Measurements from ENCODE around the gene UBTF. TPM values are rescaled to one million over a fixed set of nuclear protein-coding genes. Genes with fewer than 3 reads are reported as not detected.
"Not testable (repeated sequence)": the region's sequence is repeated elsewhere in the genome, so short reads cannot be mapped to it uniquely, and the experiment has no call there.

Gene UBTF
- total RNA-seq, 1 donor from 2014 or later = 59.2 TPM

DNA sequence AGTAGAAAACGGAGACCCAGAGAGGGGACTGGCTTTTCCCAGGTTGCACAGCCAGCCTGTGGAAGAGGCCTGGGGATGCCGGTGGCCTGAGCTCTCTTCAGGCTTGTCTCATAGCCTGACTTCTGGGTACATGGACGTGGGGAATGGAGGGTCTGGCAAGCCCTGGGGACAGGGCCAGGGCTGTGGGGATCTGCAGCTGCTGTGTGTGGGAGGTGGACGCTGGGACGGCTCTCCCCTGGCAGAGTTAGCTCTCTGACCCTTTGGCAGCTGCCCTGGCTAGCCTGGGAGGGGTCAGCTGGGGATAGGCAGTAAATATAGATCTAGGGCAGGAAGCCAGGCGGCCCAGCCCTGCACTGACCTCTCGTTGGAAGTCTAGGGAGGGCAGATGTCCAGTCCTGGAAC is 28.0 kb upstream of the UBTF start:
- no peak for DNase-seq

DNA sequence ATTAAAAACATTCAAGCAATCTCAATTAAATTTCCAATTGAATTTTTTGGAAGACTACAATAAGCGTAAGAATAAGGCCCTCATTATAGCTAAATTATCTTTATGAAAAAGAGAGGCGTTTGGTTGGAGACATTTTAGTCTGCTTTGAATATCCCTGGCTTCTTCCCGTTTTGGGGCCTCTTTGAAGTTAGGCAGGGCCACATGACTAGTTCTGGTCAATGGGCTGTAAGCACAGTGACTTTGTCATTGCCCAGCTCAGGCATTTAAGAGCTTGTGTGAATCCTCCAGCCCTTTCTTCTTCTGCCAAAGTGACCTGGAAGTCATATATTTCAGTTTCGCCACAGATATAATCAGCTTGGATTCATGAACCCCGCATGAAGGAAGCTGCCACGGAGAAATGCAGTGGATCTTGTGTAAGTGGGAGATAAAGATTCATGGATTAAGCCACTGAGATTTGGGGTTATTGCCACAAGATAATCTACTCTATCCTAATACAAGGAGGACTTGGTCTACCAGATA is 21.7 kb upstream of the UBTF start:
- DNase-seq = no peak

DNA sequence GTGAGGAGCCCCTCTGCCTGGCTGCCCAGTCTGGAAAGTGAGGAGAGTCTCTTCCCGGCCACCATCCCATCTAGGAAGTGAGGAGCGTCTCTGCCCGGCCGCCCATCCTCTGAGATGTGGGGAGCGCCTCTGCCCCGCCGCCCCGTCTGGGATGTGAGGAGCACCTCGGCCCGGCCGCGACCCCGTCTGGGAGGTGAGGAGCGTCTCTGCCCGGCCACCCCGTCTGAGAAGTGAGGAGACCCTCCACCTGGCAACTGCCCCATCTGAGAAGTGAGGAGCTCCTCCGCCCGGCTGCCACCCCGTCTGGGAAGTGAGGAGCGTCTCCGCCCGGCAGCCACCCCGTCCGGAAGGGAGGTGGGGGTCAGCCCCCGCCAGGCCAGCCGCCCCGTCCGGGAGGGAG is 18.4 kb upstream of the UBTF start:
- not testable (repeated sequence) for DNase-seq

DNA sequence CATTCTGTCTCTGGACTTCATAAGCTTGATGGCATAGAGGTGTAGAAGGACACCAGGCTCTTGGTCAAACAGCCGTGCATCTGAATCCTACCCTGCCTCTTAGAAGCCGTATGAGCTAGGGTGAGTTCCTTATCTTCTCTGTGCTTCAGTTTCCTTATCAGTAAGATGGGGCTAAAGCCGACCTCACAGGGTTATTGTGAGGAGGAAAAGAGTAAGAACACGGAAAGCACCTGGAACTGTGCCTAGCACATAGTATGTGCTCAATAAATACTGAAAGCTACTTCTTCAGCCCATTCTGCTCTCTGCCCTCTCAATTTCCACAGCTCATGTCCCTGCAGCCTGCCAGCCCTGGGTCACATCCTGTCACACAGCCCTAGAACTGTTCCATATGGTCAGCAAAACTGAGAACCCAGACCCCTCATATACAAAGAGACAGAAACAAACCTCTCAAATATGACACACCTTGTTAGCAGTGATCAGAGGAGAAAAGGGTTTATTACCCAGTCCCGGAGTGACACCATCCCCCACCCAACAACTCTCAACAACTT is 17.0 kb upstream of the UBTF start:
- DNase-seq = no peak

DNA sequence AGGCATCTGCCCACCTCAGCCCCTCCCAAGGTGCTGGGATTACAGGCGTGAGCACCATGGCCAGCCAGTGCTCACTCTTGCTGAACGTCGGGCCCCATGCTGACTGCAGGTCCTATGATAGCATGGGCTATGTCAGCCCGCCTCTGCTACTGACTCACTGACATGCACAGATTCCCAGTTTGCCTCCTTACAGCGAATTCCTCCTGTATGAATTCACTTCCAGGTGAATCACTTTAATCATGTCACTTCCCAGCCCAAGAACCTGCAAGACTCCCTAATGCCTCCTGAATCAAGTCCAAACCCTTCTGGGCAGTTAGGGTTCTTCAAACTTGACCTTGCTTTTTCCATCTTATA is 16.1 kb upstream of the UBTF start:
- peak; percentile 60 for DNase-seq

DNA sequence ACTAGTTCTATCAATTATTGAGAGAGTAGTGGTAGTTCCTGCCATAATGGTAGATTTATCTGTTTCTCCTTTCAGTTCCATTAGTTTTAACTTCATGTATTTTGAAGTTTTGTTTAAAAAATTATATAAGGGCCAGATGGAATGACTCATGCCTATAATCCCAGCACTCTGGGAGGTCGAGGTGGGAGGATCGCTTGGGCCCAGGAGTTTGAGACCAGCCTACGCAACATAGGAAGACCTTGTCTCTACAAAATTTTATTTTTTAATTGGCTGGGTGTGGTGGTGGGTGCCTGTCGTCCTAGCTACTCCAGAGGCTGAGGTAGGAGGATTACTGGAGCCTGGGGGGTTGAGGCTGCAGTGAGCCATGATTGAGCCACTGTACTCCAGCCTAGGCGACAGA is 14.1 kb upstream of the UBTF start:
- DNase-seq = no peak

DNA sequence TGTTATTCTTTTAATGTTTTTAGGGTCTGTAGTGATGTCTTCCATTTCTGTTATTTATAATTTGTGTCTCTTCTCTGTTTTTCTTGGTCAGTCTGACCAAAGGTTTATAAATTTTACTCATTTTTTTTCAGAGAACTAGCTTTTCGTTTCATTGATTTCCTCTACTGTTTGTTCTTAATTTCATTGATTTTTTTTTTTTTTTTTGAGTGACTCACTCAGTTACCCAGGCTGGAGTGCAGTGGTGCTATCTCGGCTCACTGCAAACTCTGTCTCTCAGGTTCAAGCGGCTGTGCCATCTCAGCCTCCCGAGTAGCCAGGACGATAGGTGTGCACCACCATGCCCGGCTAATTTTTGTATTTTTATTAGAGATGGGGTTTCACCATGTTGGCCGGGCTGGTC is 12.6 kb upstream of the UBTF start:
- DNase-seq = no peak

DNA sequence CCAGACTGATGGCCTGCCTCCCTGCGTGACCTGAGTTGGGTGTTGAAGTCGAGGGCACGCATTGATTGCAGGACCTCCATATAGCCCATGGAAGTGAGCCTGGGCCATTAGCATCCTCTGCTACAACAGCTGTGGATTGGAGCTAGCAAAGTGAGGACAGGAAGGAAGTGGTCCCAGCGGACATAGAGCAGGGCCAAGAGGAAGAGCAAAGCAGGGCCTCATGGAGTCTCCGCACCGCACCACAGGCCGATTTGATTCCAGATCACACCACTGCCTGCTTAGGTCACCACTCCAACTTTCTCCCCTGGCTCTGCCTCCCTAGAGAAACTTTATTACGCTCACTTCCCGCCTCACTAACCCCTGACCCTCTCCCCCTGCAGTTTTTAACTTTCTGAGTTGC is 10.7 kb upstream of the UBTF start:
- DNase-seq = no peak

DNA sequence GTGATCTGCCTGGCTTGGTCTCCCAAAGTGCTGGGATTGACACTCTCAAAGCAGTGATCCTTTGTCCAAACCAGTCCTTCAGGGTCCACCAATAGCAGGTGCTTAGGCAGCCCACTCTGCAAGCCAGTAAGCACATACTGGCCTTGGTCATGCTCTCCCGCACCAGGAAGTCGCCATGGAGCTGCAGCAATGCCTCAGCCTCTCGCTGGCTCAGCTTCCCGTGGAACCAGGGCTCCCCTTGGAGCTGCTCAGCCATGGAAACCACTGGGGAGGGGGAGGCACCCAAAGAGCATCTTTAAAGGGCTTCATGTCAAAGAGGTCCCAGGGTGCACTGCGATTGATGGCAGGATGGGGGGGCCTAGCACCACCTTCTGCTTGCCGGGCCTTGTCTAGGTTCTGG is 9.6 kb upstream of the UBTF start:
- no peak for DNase-seq

DNA sequence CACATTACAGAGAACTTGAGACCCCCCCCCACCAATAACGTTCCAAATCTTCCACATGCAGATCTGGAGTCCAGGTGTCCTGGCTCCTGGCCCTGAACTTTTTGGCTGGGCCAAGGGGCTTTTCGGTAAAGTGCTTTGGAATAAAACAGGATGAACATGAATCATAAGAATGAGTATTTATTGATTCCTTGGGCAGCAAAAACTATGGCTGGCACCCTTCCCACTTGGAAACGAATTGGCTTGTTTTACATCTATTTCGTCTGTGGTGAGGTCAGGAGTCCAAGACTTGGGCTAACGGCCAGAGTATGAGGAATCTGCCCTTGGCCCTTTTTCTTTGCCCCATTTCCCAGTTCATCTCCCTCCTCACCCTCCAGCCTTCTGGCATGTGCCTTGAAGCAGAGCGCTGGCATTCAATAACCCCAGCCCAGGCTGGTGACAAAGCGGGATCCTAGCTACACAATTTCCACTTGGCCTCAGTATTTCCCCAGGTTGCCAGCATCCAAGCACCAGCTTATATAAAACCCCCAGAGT is 4.1 kb upstream of the UBTF start:
- DNase-seq = peak; percentile 92

DNA sequence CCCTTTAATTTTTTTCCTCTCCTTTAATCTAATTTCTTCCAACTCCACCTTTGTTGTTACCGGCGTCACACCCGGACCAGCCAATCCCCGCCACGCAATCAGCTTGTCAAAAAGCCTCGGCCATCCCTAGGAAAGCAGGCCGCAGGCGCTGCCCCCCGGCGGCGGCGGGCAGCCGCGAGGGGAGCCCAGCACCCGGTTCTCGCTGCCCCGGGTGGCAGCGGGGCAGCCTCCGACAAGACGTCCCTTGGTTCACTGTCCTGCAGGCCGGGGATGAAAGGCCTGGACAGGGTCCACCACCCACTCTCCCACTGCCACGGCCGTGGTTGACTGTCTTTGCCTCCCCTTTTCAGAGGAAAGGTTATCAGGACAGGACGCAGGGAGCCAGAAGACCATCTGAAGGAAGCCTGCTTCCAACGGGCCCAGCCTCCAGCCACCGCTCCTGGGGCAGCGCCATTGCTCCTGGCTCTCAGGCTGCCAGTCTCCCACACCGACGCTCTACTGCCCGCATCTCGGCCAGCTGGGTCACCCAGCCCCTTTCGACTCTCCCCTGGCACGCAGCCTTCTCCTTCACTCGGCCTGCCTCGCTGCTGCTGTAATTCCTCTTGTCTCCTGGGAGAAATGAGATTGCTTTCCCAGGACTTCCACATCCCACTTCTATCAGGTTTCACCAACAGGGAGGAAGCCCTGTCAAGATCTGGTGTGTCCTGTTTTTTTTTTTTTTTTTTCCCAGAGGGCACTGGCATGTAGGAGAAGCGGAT is 2.8 kb upstream of the UBTF start:
- DNase-seq = peak; percentile 74

DNA sequence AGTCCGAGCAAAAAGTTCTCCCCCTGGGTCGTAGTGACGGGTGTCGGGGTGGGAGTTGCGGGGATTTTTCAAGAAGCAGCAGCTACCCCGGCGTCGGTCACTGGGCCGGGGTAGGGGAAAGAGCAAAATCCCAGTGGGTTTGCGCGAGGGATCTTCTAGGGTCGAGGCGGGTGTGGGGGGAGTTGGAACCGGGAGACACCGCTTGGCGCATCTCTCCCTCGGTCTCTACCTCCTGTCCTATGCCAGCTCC is 2.3 kb upstream of the UBTF start:
- DNase-seq = no peak

DNA sequence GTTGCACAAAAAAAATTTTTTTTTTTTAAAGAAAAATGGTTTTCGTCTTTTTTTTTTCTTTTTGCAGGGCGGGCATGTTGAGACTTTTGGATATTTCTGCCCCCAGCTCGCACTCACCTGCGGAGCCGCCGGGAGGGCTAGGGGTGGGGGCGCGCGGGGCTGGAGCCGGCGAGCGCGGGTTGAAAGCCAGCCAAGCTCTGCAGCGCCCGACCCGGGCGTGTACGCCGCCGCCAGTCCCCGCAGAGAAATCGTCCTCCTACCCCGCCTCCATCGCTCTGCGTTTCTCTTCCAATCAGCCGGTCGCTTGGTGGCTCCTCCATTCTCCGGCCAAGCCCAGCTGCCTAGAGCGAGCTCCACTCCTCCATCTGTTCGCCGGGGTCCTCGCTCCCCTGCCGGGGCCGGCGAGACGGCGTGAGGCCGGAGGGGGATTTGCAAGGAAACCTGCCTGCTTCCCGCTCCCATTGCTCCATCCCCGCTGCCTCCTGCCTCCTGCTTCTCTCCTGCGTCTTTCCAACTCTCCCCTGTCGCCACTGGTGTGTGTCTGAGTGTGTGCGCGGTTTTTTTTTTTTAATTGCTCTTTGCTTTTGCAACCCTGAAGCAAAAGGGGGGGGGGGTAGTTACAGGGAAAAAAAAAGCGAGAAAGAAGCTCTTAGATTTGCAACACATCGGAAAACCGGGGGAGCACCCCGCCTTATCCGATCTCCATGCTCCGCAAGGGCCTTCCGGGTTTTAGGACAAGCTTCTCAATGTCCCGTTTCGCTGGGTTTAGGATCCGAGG is 1.8 kb upstream of the UBTF start:
- DNase-seq = peak; percentile 83

DNA sequence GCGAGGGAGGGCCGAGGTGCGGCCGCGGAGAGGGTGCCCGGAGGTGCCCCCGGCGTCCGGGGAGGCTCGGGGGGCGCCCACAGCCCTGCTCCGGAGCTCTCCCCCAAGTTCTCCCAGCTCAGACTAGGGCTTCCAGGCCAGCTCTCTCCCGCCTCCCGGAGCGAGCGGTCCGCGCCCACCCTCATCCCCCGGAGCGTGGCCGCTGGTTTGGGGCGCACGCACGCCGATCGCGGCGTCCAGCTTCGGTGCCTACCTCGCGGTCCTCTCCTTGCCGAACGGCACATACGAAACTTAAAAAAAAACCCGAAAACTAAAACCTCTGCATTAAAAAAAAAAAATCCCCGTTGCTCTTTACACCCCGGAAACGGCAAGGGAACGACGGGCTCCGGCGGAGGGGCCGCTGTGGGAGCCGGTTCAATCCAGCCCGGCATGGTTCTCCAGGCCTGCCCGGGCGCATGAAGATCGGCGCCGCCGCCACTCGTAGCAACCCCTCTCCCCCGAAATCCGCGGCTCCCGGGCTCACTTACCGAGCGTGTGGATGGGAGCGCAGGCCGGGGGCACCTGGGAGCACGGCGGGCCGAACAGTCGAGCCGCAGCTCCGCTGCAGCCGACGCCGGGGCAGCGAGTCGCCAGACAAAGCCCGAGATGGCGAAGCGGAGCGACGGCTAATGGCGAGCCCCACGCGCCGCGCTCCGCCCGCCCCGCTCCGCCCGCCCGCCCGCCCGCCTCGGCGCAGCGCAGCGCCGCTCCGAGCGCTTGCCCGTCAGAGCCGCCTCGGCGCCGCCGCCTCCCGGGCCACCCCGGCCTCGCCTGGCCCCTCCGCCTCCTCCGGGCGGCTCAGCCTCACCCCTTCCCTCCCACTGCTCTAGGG is 973 bp upstream of the UBTF start:
- peak; percentile 51 for DNase-seq

DNA sequence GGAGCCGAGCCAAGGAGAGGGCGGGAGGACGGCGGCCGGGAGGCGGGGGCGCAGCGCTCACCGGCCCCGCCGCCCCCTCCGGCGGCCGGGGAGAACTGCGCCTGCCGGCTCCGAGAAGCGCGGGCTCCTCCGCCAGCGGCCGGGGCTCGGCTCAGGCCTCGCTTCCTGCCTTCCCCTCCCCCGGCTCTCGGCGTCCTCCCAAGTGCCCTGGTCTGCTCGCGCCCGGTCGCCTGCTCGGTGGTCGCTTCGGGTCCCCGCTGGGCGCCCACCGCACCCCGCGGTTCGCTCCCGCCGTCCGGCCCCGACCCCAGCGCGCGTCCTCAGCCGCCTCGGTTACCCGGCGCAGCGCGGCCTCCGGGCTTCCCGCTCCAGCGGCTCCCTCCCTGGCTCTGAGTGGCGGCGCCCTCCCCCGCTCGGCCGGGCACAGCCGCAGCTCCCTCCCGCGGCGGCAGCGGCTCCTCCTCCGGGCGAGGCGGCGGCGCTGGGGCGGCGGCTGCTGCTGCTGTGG is 313 bp downstream of the UBTF start:
- DNase-seq = peak; percentile 79

DNA sequence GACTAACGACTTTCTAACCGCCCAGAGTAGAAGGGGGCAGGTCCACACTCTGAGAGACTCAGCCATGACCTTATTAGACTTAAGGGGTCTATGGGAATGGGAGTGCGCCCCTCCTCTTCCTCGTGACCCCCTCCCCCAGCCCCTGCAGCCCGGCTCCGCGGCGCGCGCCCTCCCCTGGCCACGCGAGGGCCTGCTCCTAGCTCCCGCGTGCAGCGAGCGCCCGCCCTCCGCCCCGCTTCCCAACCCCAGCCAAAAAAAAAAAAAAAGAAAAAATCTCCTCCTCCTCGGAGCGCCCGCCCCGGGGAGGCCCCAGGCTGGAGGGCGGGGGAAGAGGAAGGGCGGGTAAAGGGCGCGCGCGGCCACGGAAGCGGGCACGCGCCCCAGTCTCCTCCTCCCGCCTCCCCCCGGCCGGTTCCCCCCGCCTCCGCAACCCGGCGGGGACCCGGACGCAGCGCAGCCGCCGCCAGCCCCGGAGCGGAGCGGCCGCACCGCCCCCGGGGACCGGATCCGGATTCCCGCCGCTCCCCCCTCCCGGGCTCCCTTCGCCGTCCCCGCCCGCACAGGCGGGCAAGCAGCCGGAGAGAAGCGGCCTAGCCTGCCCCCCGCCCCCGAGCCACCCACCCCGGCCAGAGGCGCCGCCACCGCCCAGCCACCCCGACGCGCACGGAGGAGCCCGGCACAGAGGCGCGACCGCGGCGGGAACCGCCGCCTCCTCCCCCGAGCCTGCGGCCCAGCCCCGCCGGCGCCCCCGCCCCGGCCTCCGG is 949 bp downstream of the UBTF start:
- peak; percentile 91 for DNase-seq

DNA sequence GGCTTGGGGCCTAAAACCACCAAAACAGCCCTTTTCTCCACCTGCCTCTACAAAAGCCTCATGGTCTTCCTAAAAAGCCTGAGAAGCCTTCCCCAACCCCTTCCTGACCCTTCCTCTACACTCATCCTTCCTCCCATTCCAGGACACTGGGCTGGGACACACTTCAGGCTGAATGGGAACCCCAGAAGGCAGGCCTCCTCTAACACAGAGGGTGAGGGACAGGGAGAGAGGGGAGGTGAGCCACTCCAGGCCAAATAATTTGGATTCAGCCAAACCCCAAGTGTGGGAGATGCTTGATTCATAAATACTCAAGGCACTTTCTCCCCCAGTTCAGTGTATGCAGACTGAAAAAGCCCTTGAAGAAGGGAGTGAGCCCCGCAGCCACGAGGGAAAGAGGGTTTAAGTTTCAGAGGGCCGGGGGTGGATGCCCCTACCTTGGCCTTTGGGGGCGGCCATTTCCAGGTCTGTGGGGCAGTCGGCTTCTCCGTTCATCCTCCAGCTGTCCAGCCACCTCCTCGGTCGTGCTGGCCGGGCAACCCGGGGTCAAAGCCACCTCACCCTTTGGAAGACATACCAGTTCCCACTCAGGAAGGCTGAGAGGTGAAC is 1.6 kb downstream of the UBTF start:
- no peak for DNase-seq

DNA sequence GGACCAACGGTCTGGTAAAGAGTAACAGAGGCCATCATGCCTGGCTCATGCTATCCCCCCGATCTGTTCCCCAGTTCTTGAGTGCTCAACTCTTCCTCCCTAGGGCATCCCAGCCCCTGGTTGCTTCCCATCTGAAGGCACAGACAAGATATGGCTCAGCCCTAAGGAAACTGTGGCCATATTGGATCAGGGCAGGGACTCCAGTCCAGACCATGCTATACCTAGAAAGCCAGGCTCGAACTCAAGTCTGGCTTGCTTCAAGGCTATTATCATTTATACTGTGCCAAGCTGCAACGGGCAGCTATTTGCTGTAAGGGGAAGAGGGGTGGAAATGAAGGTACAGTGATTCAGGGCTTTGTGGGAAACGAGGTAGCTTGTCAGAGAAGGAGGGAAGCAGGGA is 2.8 kb downstream of the UBTF start:
- peak; percentile 28 for DNase-seq

DNA sequence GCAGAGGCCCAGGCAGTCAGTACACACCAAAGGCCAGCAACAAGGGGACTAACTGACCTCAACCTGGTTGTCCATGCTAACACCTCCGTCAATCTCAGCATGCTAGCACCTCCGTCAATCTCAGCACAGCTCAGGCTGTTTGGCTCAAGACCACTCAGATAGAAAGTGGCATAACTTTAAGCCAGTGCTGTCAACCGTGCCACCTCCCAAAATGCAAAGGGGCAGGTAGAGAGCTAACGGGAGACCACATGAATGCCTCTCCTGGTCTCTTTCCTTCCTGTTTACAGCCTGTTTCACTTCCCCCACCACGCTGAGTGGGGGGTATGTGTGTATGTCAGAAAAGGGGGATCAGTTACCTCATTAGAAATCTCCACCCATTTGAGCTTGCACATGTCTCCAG is 3.3 kb downstream of the UBTF start:
- DNase-seq = no peak

DNA sequence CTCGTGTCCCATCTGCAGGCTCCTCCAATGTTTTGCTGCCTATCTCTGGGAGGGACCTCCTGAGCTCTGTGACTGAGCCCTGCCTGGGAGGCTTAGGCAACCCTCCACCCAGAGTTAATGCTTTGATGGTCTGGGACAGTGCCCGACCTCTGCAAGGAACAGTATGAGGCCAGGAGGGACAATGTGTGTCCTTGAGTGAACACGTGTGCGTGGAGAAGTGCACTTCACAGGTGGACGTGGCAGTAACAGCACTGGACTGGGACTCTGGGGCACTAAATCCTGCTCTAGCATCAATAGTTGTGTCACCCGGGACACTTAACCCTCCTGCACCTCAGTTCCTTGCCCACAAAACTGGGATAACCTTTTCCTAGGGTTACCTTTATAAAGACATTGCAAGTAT is 4.6 kb downstream of the UBTF start:
- DNase-seq = no peak

DNA sequence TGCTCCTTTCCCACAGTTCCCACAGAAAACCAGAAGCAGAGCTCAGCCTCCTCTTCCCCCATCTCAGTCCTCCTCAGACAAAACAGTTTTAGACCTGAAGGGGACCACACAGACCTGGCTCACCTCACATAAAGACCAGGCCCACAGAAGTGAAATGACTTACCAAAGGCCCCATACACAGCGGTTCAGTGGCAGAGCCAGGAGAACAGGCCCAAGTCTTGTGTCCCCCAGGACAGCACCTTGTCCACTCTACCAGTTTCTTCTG is 5.3 kb downstream of the UBTF start:
- no peak for DNase-seq
